HepG2 (cell line): ENCODE measurements around the gene COLEC12. TPM values are rescaled to one million over a fixed set of nuclear protein-coding genes. Genes with fewer than 3 reads are reported as not detected.

Experiments used
- ATAC-seq: fragments of 200-7000 bp; cut with Tn5 transposase; 3 replicates; pipeline ENCODE4 v1.9.1; 2020; ENCODE audit warnings: mild to moderate bottlenecking, moderate library complexity
- BruUV-seq: library from RNA; stranded (reverse); fragments of 400-500 nt; replicated peaks from 2 replicates; lab custom pipeline; 2021; lab: Mats Ljungman, UMichigan
- CTCF ChIA-PET: fragments of 300-600 bp; formaldehyde crosslinking; extraction: SDS; loops from one replicate; lab custom pipeline; 2021; ENCODE audit warnings: low total read pairs, inconsistent platforms, low intra/inter-chr PET ratio; lab: Yijun Ruan, JAX
- POLR2A ChIA-PET: fragments of 350-600 bp; sonication (Branson Sonifier 250); formaldehyde crosslinking; loops from one replicate; lab custom pipeline; 2020; ENCODE audit warnings: antibody characterized with exemption, inconsistent platforms; lab: Yijun Ruan, JAX
- DNase-seq: peaks from one replicate; pipeline ENCODE4 v3.0.0-alpha.2; 2015; ENCODE audit warnings: low spot score
- FAIRE-seq: peaks from 3 replicates; lab custom pipeline; 2011; peaks lifted over from hg19 to GRCh38; lab: Jason Lieb, UNC
- H2AFZ ChIP-seq: one replicate; pipeline ENCODE4 v1.6.1; 2011; ENCODE audit warnings: low read length, inconsistent platforms
- H3K27ac ChIP-seq: fragments of 300-600 bp; 3 replicates; pipeline ENCODE4 v1.8.0; 2011; ENCODE audit warnings: mixed run types, mild to moderate bottlenecking, mixed read lengths, low read length, inconsistent platforms; ENCODE audit not compliant: insufficient read depth; ENCODE audit errors: extremely low read length
- H3K27me3 ChIP-seq, 2 experiments: fragments of 200-600 bp in 1 of 2; 2 replicates in 1 of 2; 3 replicates in 1 of 2; pipeline versions ENCODE4 v1.6.0 to v1.8.0; 2011; ENCODE audit warnings: low read length in 2 of 2, mild to moderate bottlenecking in 2 of 2, moderate library complexity in 2 of 2, inconsistent platforms in 1 of 2; ENCODE audit not compliant: insufficient read depth in 2 of 2, control insufficient read depth in 1 of 2
- H3K36me3 ChIP-seq, 2 experiments: fragments of 200-600 bp in 1 of 2; replicated peaks in 1 of 2; 2 replicates in 1 of 2; 3 replicates in 1 of 2; pipeline versions ENCODE4 v1.5.1 to v1.8.0; 2011; ENCODE audit warnings: low read length in 2 of 2, inconsistent platforms in 1 of 2; ENCODE audit not compliant: insufficient read depth in 2 of 2, control insufficient read depth in 1 of 2
- H3K4me1 ChIP-seq: 2 replicates; pipeline ENCODE4 v1.5.1; 2012; ENCODE audit warnings: low read length, inconsistent platforms; ENCODE audit not compliant: insufficient read depth
- H3K4me2 ChIP-seq: 2 replicates; pipeline ENCODE4 v1.6.0; 2011; ENCODE audit warnings: low read depth, low read length, inconsistent platforms
- H3K4me3 ChIP-seq, 3 experiments: fragments of 200-600 bp in 1 of 3; sonication (generic), shearing (Covaris generic) in 1 of 3; replicated peaks in 1 of 3; 2 replicates each; pipeline ENCODE4 v1.5.1; 2011 to 2016; ENCODE audit warnings: low read length in 3 of 3, inconsistent platforms in 2 of 3, low read depth in 2 of 3, mild to moderate bottlenecking in 2 of 3, control low read depth in 1 of 3, mixed read lengths in 1 of 3; ENCODE audit not compliant: insufficient read depth in 1 of 3
- H3K79me2 ChIP-seq: one replicate; pipeline ENCODE4 v1.6.1; 2011; ENCODE audit warnings: low read length, inconsistent platforms; ENCODE audit not compliant: insufficient read depth
- H3K9ac ChIP-seq: 2 replicates; pipeline ENCODE4 v1.6.0; 2011; ENCODE audit warnings: mild to moderate bottlenecking, low read depth, low read length, inconsistent platforms; ENCODE audit not compliant: insufficient read depth
- H3K9me3 ChIP-seq: 2 replicates; pipeline ENCODE4 v1.5.1; 2012; ENCODE audit warnings: mild to moderate bottlenecking, low read length
- H4K20me1 ChIP-seq: 2 replicates; pipeline ENCODE4 v1.6.0; 2011; ENCODE audit warnings: inconsistent platforms, mild to moderate bottlenecking, low read length, moderate library complexity; ENCODE audit not compliant: insufficient read depth
- CBX2 ChIP-seq, 2 experiments: fragments of 200-600 bp in 1 of 2; sonication (generic); formaldehyde crosslinking in 1 of 2; IDR thresholded peaks; 2 replicates each; pipeline versions ENCODE4 v1.7.0 to v1.8.1; 2018 to 2022; ENCODE audit warnings: low read depth in 2 of 2, low read length in 1 of 2, mild to moderate bottlenecking in 1 of 2, missing genetic modification reagents in 1 of 2
- CENPT ChIP-seq: sonication (generic); formaldehyde crosslinking; IDR thresholded peaks from 2 replicates; pipeline ENCODE4 v1.8.0; 2022; ENCODE audit warnings: low read depth, mild to moderate bottlenecking, moderate library complexity, missing genetic modification reagents
- GLI4 ChIP-seq: sonication (generic); formaldehyde crosslinking; IDR thresholded peaks from 2 replicates; pipeline ENCODE4 v1.5.1; 2020; ENCODE audit warnings: missing genetic modification reagents, mild to moderate bottlenecking, moderate library complexity, borderline replicate concordance
- GTF3A ChIP-seq: sonication (generic); formaldehyde crosslinking; conservative IDR thresholded peaks from 2 replicates; pipeline ENCODE4 v1.4.0; 2020; ENCODE audit warnings: mild to moderate bottlenecking, missing genetic modification reagents
- HNF4G ChIP-seq, 2 experiments: sonication (generic) in 1 of 2; formaldehyde crosslinking in 1 of 2; IDR thresholded peaks; 2 replicates each; pipeline versions ENCODE4 v1.4.0 to v1.6.1; 2011 to 2020; ENCODE audit warnings: borderline replicate concordance in 2 of 2, low read depth in 2 of 2, mild to moderate bottlenecking in 2 of 2, low read length in 1 of 2, missing genetic modification reagents in 1 of 2, moderate library complexity in 1 of 2
- ISL2 ChIP-seq: sonication (generic); formaldehyde crosslinking; IDR thresholded peaks from 2 replicates; pipeline ENCODE4 v1.5.0; 2020; ENCODE audit warnings: missing genetic modification reagents
- KDM1A ChIP-seq: IDR thresholded peaks from 2 replicates; pipeline ENCODE4 v1.6.1; 2016; ENCODE audit warnings: missing compliant biosample characterization
- NFE2L1 ChIP-seq: sonication (generic); formaldehyde crosslinking; IDR thresholded peaks from 2 replicates; pipeline ENCODE4 v1.4.0; 2020; ENCODE audit warnings: missing genetic modification reagents, mild to moderate bottlenecking, borderline replicate concordance
- SCMH1 ChIP-seq: sonication (generic); formaldehyde crosslinking; IDR thresholded peaks from 2 replicates; pipeline ENCODE4 v1.9.0; 2021; ENCODE audit warnings: missing genetic modification reagents, mild to moderate bottlenecking, borderline replicate concordance
- SUZ12 ChIP-seq: fragments of 150-350 bp; IDR thresholded peaks from 2 replicates; pipeline ENCODE4 v1.6.1; 2014; ENCODE audit warnings: low read depth, low read length
- ZNF484 ChIP-seq: sonication (generic); formaldehyde crosslinking; IDR thresholded peaks from 2 replicates; pipeline ENCODE4 v1.5.1; 2020; ENCODE audit warnings: mild to moderate bottlenecking, low read depth, missing genetic modification reagents, borderline replicate concordance
- WGBS: methylation state at CpG from one replicate; pipeline ENCODE4 v1.1.6; 2017; ENCODE audit warnings: low lambda C conversion rate; 5-methylcytosine and 5-hydroxymethylcytosine counted together
- in situ Hi-C: cut with HindIII; loops from 2 replicates; pipeline ENCODE4 v1.10.0; 2017; ENCODE audit warnings: low pct_unique_long_range_greater_than_20kb; ENCODE audit not compliant: extremely low pct_ligation_motif_present
- intact Hi-C: fragments of 100-400 bp; cut with micrococcal nuclease; formaldehyde crosslinking; loops from one replicate; pipeline ENCODE4 v1.10.0; 2022; ENCODE audit not compliant: unreplicated experiment
- polyA plus RNA-seq, 8 experiments: library from polyadenylated mRNA; depleted of rRNA in 3 of 8; stranded (reverse) in 7 of 8; unstranded in 1 of 8; fragments of >200 nt; fragmentation: Illumina TruSeq in 4 of 8; extraction: Trizol in 4 of 8; gene quantifications; 2 replicates each; pipeline versions ENCODE4 v1.2.1 to v1.2.3, GENCODE V29; 2011 to 2016; ENCODE audit warnings: low read depth in 4 of 8, missing spikeins in 1 of 8, mixed read lengths in 1 of 8; ENCODE audit not compliant: insufficient read depth in 1 of 8
- total RNA-seq, 5 experiments: library from RNA; depleted of rRNA; stranded (reverse); fragments of >200 nt; fragmentation: Illumina TruSeq; extraction: Trizol; gene quantifications; 2 replicates each; pipeline ENCODE4 v1.2.3, GENCODE V29; 2016; ENCODE audit warnings: low read depth in 1 of 5
- TF ChIP-seq, protein P1 (sequence below): IDR thresholded peaks from 2 replicates; pipeline ENCODE4 v1.6.1; 2018; ENCODE audit warnings: missing genetic modification reagents
- TF ChIP-seq, protein P2 (sequence below): sonication (generic); formaldehyde crosslinking; IDR thresholded peaks from 2 replicates; pipeline ENCODE4 v1.4.0; 2020; ENCODE audit warnings: missing genetic modification reagents; ENCODE audit errors: not compliant biosample characterization

Gene COLEC12
- total and polyA plus RNA-seq, 2 of the 13 experiments (the other 11 are each of a cell fraction or from before 2014, with no cell fraction given): 0.02 to 0.11 TPM

DNA sequence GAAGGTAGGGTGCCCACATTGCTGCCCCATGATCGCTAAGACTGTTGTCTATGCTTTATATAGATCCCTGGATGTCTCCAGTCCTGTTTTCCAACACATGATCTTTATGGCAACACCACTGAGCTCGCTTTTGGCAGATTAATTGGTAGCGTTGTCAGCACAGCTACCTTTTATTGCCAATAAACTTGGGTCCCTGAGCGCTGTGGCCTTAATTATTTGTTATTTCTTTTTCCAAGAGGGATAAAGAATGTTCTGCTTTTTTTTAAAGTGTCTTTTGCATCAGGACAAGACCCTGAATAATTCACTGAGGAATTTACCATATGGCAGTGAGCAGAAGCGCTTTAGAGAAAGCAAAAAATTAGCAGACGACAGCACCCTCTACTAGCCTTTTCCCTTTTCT, 113.5 kb downstream of the COLEC12 start:
- Histone ChIP-seq H3K4me2 (no peak overlapping the region), H2AFZ (no peak overlapping the region), H3K36me3 (no peaks in the 10 kb centered on the region), H3K27ac (no peak overlapping the region), H3K9me3 (no peaks in the 10 kb centered on the region), H3K27me3 (0 out of 5 replicates have a peak, but pooled peaks cover 0 to 4% of the 10 kb centered on the region in 2 experiments), H3K79me2 (no peaks in the 10 kb centered on the region), H3K9ac (no peak overlapping the region), H3K4me3 (no peak overlapping the region), H4K20me1 (no peaks in the 10 kb centered on the region), H3K4me1 (no peaks in the 10 kb centered on the region)
- no peak for TF ChIP-seq GTF3A (CRISPR knock-in tag)
- TF ChIP-seq CENPT (CRISPR knock-in tag): no peak
- TF ChIP-seq, protein P1, sequence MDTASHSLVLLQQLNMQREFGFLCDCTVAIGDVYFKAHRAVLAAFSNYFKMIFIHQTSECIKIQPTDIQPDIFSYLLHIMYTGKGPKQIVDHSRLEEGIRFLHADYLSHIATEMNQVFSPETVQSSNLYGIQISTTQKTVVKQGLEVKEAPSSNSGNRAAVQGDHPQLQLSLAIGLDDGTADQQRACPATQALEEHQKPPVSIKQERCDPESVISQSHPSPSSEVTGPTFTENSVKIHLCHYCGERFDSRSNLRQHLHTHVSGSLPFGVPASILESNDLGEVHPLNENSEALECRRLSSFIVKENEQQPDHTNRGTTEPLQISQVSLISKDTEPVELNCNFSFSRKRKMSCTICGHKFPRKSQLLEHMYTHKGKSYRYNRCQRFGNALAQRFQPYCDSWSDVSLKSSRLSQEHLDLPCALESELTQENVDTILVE: no peak
- TF ChIP-seq NFE2L1 (CRISPR knock-in tag): no peak
- TF ChIP-seq CBX2 (IDR thresholded peaks at IDR 0.05; ENCODE audit: low read depth, low read length): no peak
- TF ChIP-seq CBX2 (CRISPR knock-in tag; IDR thresholded peaks at IDR 0.05; ENCODE audit: low read depth): no peak
- TF ChIP-seq SUZ12: no peak
- FAIRE-seq: no peak
- BruUV-seq: no TSS peak
- intact Hi-C loops (no loop called here), in situ Hi-C loops (no loop called here)
- no peak for DNase-seq
- CTCF ChIA-PET: no interaction called here
- no peak for ATAC-seq
- 63% methylated on average over 6 of the region's 6 CpGs for WGBS
- POLR2A ChIA-PET: no interaction called here

DNA sequence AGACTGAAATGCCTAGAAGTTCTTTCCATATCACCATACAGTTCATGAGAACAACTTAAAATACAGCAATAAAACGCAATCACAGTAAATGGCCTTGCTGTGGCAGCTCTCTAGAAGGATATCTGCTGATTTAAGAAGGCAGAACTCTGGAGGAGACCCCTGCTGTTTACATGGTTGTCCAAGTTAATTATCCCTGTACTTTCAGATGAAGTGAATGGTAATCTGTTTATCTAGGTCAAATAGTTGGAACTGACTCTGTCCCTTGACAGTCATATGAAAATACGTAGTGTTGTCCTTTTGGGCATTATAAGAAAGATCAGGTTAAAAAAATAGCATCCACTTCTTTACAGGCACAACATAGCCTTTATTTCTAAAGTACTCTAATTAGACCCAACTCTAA, 115.6 kb downstream of the COLEC12 start:
- no peak overlapping the region for H2AFZ ChIP-seq
- 0 out of 5 replicates have a peak, but pooled peaks cover 0 to 4% of the 10 kb centered on the region in 2 experiments for H3K27me3 ChIP-seq
- WGBS: 70% methylated on average over 1 of the region's 2 CpGs
- FAIRE-seq: no peak
- H3K9me3 ChIP-seq: no peaks in the 10 kb centered on the region
- intact Hi-C loops (no loop called here), in situ Hi-C loops (no loop called here)
- no peak overlapping the region for H3K4me3 ChIP-seq
- no peaks in the 10 kb centered on the region for H3K79me2 ChIP-seq
- H3K36me3 ChIP-seq: no peaks in the 10 kb centered on the region
- BruUV-seq: no TSS peak
- H3K4me2 ChIP-seq: no peak overlapping the region
- H3K4me1 ChIP-seq: no peaks in the 10 kb centered on the region
- H4K20me1 ChIP-seq: no peaks in the 10 kb centered on the region
- POLR2A ChIA-PET: no interaction called here
- no peak for DNase-seq
- no peak overlapping the region for H3K9ac ChIP-seq
- CTCF ChIA-PET: no interaction called here
- ATAC-seq: no peak
- no peak overlapping the region for H3K27ac ChIP-seq
- TF ChIP-seq, protein P2, sequence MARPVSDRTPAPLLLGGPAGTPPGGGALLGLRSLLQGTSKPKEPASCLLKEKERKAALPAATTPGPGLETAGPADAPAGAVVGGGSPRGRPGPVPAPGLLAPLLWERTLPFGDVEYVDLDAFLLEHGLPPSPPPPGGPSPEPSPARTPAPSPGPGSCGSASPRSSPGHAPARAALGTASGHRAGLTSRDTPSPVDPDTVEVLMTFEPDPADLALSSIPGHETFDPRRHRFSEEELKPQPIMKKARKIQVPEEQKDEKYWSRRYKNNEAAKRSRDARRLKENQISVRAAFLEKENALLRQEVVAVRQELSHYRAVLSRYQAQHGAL: no peak
- no peak for TF ChIP-seq KDM1A (CRISPR knock-in tag)
- no peak for TF ChIP-seq ZNF484 (CRISPR knock-in tag)
- no peak for TF ChIP-seq SCMH1 (CRISPR knock-in tag)
- no peak for TF ChIP-seq ISL2 (CRISPR knock-in tag)
- TF ChIP-seq HNF4G (IDR thresholded peaks at IDR 0.05; ENCODE audit: borderline replicate concordance, low read depth, low read length): no peak
- TF ChIP-seq HNF4G (CRISPR knock-in tag; IDR thresholded peaks at IDR 0.05; ENCODE audit: borderline replicate concordance, low read depth): no peak
- no peak for TF ChIP-seq GLI4 (CRISPR knock-in tag)
